AG04450 (cell line): ENCODE data around the gene PFKFB2. TPM values are rescaled to one million over a fixed set of nuclear protein-coding genes. Genes with fewer than 3 reads are reported as not detected.

ENCODE experiments used
- CTCF ChIA-PET: fragments of 300-600, 350-600 bp; formaldehyde crosslinking; extraction: SDS; loops from one replicate; lab custom pipeline; 2022; ENCODE audit warnings: antibody characterized with exemption, inconsistent platforms; lab: Charles Lee
- POLR2A ChIA-PET: fragments of 350-600 bp; formaldehyde crosslinking; extraction: SDS; loops from one replicate; lab custom pipeline; 2021; ENCODE audit warnings: antibody characterized with exemption, inconsistent platforms; lab: Yijun Ruan, JAX
- DNase-seq: peaks from one replicate; pipeline ENCODE4 v3.0.0-alpha.2; 2011; ENCODE audit warnings: low read depth, low spot score
- H3K27ac ChIP-seq: one replicate; pipeline ENCODE4 v1.5.1; 2012; ENCODE audit warnings: low read depth, low read length, control low read depth
- H3K27me3 ChIP-seq: one replicate; pipeline ENCODE4 v1.6.0; 2012; ENCODE audit warnings: low read length; ENCODE audit not compliant: control insufficient read depth, insufficient read depth
- H3K4me3 ChIP-seq: 2 replicates; pipeline ENCODE4 v1.5.1; 2011; ENCODE audit warnings: mild to moderate bottlenecking, low read depth, low read length, control low read depth
- H3K9me3 ChIP-seq: 2 replicates; pipeline ENCODE4 v1.5.1; 2012; ENCODE audit warnings: low read length; ENCODE audit not compliant: control insufficient read depth, insufficient read depth
- CTCF ChIP-seq: IDR thresholded peaks from 2 replicates; pipeline ENCODE4 v1.5.1; 2011; ENCODE audit warnings: low read depth, low read length, control low read depth, inconsistent platforms
- polyA plus RNA-seq: library from polyadenylated mRNA; depleted of rRNA; stranded (reverse); fragments of >200 nt; gene quantifications from 2 replicates; pipeline ENCODE4 v1.2.3, GENCODE V29; 2011

Gene PFKFB2
- polyA plus RNA-seq, 1 experiment = 1.7 TPM

- Histone ChIP-seq H3K27me3 (no peaks in the 10 kb centered on the region), H3K4me3 (no peak overlapping the region), H3K9me3 (no peaks in the 10 kb centered on the region), H3K27ac (no peak overlapping the region)
- ChIA-PET POLR2A (no interaction called here), CTCF (interaction anchor here (1.2 to 1.5 kb wide), 4 partner anchors 16 to 29 kb away, joined by 3 to 6 read pairs (median 4); no protein-coding TSS in a partner anchor)
- DNase-seq = no peak
- no peak for TF ChIP-seq CTCF
Measured at GRCh38 chr1:207021139-207021861, 31.8 kb upstream of the PFKFB2 start.

- no peak for DNase-seq
- Histone ChIP-seq H3K4me3 (no peak overlapping the region), H3K9me3 (no peaks in the 10 kb centered on the region), H3K27ac (no peak overlapping the region), H3K27me3 (no peaks in the 10 kb centered on the region)
- no peak for TF ChIP-seq CTCF
- CTCF ChIA-PET = interaction anchor here (0.6 to 1.5 kb wide), 4 partner anchors 16 to 775 kb away, joined by 3 to 6 read pairs (median 4); no protein-coding TSS in a partner anchor
- POLR2A ChIA-PET = interaction anchor here (0.6 kb wide), 1 partner anchor 891 kb away, joined by 4 read pairs; no protein-coding TSS in a partner anchor
Measured at GRCh38 chr1:207021876-207022596, 31.0 kb upstream of the PFKFB2 start.

- no peak for TF ChIP-seq CTCF
- peaks cover 3% of the 10 kb centered on the region; the same call in 1 of the 2 replicates for H3K9me3 ChIP-seq
- no peak for DNase-seq
- H3K27ac ChIP-seq = no peak overlapping the region
- CTCF ChIA-PET = interaction anchor here (0.7 to 1.3 kb wide), 2 partner anchors 9 to 18 kb away, joined by 3 to 4 read pairs; no protein-coding TSS in a partner anchor
- POLR2A ChIA-PET = interaction anchor here (0.6 kb wide), 1 partner anchor 892 kb away, joined by 4 read pairs; no protein-coding TSS in a partner anchor
- no peaks in the 10 kb centered on the region for H3K27me3 ChIP-seq
- H3K4me3 ChIP-seq = no peak overlapping the region
Measured at GRCh38 chr1:207022996-207023679, 29.9 kb upstream of the PFKFB2 start.

- CTCF ChIA-PET = interaction anchor here (0.9 to 1.5 kb wide), 5 partner anchors 12 to 113 kb away, joined by 3 to 4 read pairs (median 3); no protein-coding TSS in a partner anchor
- H3K27ac ChIP-seq = no peak overlapping the region
Measured at GRCh38 chr1:207024202-207025145, 28.6 kb upstream of the PFKFB2 start.

More at GRCh38 chr1:207024202-207025145, 28.6 kb upstream of the PFKFB2 start:
- H3K27me3 ChIP-seq = peaks cover 5% of the 10 kb centered on the region
- H3K9me3 ChIP-seq = peaks cover 3% of the 10 kb centered on the region; the same call in 1 of the 2 replicates
- no peak for TF ChIP-seq CTCF
- no peak for DNase-seq
- POLR2A ChIA-PET = interaction anchor here (1.0 kb wide), 1 partner anchor 26 kb away, joined by 4 read pairs; the partner anchor contains the start of gene YOD1
- H3K4me3 ChIP-seq = no peak overlapping the region
